WTC11 (cell line): ENCODE measurements around the gene PTPN9.

Source experiments
- TF ChIP-seq, protein P1 (sequence below): sonication (generic); formaldehyde crosslinking; conservative IDR thresholded peaks from 2 replicates; pipeline ENCODE4 v1.8.1; 2022; ENCODE audit warnings: mild to moderate bottlenecking, missing genetic modification reagents
- TF ChIP-seq, protein P2 (sequence below): fragments of 200-600 bp; IDR thresholded peaks from 2 replicates; pipeline ENCODE4 v1.8.0; 2022; ENCODE audit warnings: antibody characterized with exemption
- TF ChIP-seq, protein P3 (sequence below): sonication (generic); formaldehyde crosslinking; conservative IDR thresholded peaks from 2 replicates; pipeline ENCODE4 v1.8.1; 2023; ENCODE audit warnings: mild to moderate bottlenecking, low read depth, missing genetic modification reagents, moderate library complexity

DNA sequence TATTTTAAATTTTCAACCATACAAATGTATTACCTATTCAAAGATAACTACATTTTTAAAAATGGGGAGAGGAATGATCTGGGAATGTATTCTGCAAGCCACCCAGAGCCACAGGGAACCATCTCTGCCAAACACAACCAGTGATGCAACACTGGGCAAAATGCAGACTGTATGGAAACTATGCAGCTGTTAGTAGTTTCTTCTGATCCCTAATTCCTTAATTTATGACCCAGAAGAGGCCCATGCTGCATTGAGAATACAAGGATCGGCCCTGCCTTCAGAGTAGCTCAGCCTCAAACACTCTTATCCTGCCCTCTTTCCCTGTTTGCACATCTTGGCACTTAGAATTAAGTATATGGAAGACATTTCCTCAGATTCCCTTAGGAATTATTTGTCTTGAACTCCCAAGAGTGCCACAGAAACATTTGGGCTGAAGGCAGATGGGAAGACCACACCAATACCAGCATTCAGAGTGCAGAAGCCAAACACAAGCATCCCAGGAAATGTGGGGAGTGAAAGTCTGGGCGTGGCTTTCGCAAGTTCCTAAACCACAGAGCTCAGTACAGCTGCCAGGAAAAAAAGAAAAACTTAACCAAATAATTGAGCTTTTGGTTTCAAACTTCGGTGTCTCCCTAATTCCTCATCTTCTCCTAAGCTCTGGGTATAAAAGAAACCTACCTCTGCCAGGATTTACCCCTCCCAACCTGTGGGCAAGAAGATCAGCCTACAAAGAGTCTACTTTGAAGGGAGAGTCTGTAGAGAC, 41.1 kb upstream of the PTPN9 start:
- TF ChIP-seq, protein P1, sequence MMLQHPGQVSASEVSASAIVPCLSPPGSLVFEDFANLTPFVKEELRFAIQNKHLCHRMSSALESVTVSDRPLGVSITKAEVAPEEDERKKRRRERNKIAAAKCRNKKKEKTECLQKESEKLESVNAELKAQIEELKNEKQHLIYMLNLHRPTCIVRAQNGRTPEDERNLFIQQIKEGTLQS (CRISPR knock-in tag), result no peak
- TF ChIP-seq, protein P2, sequence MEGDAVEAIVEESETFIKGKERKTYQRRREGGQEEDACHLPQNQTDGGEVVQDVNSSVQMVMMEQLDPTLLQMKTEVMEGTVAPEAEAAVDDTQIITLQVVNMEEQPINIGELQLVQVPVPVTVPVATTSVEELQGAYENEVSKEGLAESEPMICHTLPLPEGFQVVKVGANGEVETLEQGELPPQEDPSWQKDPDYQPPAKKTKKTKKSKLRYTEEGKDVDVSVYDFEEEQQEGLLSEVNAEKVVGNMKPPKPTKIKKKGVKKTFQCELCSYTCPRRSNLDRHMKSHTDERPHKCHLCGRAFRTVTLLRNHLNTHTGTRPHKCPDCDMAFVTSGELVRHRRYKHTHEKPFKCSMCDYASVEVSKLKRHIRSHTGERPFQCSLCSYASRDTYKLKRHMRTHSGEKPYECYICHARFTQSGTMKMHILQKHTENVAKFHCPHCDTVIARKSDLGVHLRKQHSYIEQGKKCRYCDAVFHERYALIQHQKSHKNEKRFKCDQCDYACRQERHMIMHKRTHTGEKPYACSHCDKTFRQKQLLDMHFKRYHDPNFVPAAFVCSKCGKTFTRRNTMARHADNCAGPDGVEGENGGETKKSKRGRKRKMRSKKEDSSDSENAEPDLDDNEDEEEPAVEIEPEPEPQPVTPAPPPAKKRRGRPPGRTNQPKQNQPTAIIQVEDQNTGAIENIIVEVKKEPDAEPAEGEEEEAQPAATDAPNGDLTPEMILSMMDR, result no peak
- TF ChIP-seq, protein P3, sequence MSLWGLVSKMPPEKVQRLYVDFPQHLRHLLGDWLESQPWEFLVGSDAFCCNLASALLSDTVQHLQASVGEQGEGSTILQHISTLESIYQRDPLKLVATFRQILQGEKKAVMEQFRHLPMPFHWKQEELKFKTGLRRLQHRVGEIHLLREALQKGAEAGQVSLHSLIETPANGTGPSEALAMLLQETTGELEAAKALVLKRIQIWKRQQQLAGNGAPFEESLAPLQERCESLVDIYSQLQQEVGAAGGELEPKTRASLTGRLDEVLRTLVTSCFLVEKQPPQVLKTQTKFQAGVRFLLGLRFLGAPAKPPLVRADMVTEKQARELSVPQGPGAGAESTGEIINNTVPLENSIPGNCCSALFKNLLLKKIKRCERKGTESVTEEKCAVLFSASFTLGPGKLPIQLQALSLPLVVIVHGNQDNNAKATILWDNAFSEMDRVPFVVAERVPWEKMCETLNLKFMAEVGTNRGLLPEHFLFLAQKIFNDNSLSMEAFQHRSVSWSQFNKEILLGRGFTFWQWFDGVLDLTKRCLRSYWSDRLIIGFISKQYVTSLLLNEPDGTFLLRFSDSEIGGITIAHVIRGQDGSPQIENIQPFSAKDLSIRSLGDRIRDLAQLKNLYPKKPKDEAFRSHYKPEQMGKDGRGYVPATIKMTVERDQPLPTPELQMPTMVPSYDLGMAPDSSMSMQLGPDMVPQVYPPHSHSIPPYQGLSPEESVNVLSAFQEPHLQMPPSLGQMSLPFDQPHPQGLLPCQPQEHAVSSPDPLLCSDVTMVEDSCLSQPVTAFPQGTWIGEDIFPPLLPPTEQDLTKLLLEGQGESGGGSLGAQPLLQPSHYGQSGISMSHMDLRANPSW (CRISPR knock-in tag), result no peak
